DMS153 treated with DMSO at 0.1 percent for 48 hours (cell line): ENCODE results near the gene SCARB1.

Source experiments
- DNase-seq: peaks from one replicate; lab custom pipeline; 2025; ENCODE audit not compliant: unreplicated experiment; lab: John Stamatoyannopoulos, UW

The SCARB1 gene

DNA sequence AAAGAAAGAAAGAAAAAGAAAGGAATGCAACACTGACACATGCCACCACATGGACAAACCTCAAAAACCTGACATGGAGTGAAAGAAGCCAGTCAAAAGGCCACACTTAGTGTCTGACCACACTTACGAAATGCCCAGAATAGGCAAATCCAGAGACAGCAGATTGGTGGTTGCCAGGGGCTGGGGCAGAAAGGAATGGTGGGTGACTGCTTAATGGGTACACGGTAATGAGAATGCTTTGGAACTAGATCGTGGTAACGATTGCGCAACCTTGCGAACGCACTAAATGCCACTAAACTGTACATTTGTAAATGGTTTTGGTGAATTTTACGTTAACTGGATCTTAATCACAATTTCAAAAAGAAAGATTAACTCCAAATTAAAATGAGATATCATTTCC is 39.5 kb downstream of the SCARB1 start:
- no peak for DNase-seq

DNA sequence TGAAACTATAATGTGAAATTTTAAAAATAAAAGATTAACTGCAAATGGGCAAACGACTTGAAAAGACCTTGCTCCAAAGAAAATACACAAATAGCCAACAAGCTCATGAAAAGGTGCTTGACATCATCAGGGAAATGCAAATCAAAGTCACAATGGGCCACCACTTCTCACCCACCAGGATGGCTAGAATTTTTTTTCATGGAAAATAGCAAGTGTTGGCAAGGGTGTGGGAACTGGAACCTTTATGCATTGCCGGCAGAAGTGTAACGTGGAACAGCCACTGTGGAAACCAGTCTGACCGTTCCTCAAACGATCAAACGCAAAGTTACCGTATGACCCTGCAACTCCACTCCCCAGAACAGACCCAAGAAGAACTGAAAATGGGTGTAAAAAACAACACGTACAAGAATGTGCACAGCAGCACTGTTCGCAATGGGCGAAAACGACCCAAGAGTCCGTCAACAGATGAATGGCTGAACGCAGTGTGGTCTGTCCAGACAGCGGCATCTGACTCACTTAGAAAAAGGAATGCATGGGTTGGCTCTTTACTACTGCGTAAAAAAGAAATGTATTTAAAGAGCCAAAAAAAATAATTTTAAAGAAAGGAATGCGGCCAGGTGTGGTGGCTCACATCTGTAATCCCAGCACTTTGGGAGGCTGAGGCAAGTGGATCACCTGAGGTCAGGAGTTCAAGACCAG is 40.2 kb downstream of the SCARB1 start:
- DNase-seq: no peak

DNA sequence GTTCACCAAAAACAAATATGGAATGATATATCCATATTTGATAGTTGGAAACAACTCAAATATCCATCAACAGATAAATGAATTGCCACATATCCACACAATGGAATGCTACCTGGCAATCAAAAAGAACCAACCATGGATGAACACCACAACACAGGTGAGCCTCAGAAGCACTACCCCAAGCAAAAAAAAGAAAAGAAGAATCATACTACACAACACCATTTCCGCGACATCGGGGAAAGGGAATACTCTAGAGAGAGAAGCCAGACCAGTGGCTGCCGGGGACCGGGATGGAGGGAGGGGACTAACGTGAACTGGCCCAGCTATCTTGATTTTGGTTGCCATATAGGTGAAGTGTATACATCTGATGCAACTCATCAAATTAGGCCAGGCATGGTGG is 41.4 kb downstream of the SCARB1 start:
- DNase-seq: no peak

DNA sequence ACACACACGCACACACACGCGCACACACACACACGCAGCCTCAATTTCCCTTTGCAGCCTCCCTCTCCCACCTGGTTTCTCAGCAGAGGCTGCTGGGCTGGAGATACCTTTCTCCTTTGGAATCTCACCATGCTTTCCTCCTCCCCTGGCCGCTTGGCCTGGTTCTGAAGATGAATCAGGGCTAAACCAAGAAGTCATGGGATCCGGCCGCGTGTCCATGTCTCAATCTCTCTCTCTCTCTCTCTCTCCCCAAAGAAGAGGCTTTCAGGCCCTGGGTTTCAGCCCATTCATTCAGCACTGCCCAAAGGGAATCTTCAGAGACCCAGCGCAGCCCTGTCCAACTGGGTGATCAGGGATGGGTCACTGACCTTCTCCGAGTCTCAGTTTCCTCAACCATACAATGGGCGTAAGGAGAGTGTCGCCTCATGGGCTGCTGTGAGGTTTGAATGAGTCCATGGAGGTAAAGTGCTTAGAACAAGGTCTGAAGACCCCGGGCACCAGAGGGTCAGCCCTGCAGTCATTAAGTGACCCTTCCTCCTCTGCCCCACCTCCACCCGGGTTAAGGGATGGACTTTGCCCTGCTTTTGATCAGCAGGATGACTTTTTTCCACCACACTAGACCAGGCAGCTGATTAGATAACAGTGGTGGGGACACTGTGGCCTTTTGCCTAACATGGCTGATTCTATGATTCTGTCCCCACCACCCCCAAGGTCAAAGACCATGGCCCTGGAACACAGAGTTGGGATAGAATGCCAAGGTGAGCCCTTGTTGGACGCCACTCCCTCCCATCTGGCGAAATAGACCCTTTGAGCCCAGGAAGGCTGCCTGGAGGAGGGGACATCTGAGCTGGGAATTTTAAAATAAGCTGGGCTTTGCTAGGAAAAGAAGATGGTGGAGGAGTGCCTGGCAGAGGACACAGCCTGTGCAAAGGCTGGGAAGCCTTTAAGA is 42.1 kb downstream of the SCARB1 start:
- DNase-seq: no peak

DNA sequence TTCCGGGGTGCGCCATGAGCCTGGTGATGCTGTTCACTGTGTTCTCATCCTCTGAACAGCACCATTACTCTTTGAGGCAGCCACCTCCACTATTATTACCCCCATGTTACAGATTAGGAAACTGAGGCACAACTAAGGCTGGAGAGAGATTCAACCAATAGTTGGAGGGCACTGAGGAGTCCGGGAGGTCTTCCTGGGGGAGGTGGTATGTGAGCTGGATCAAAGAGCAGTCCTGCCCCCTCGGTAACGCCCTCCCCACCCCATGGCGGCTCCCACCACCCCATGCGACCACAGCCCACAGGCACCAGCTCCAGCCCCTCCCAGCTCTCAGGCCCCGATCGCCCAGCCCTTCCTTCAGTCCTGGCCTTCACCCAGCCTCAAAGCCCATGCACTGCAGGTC is 43.5 kb downstream of the SCARB1 start:
- DNase-seq: no peak

DNA sequence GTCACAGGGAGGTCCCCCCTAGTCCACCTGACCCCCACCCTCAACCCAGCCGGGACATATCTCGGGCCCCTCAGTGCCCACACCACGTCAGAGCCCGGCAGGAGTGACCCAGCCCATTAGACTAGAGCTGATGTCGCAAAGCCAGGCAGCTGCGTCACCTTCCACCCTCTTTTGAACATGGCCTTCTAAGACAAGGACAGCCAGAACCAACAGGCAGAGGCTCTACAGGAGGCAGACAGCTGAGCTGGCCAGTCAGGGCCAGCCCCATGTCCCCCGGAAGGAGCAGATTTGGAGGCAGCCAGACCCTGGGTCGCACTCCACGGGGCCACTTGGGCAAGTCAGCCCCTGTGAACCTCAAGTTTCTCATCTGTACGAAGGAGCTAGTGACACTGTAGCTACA is 44.1 kb downstream of the SCARB1 start:
- no peak for DNase-seq

DNA sequence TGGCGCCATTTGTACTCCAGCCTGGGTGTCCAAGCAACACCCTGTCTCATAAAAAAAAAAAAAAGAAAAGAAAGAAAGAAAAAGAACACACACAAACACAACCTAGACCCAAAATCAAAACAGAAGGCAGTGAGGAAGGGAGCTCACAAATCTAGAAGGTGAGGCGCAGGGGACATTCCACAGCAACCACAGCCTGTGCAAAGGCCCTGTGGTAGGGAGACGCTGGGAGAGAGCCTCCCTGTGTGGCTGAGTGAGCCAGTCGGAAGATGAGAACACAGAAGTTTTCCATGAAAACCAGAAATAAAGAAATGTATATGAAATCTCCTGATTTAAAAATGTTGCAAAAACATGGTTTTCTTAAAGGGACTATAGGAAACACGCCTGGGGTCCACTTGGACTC is 44.6 kb downstream of the SCARB1 start:
- no peak for DNase-seq

DNA sequence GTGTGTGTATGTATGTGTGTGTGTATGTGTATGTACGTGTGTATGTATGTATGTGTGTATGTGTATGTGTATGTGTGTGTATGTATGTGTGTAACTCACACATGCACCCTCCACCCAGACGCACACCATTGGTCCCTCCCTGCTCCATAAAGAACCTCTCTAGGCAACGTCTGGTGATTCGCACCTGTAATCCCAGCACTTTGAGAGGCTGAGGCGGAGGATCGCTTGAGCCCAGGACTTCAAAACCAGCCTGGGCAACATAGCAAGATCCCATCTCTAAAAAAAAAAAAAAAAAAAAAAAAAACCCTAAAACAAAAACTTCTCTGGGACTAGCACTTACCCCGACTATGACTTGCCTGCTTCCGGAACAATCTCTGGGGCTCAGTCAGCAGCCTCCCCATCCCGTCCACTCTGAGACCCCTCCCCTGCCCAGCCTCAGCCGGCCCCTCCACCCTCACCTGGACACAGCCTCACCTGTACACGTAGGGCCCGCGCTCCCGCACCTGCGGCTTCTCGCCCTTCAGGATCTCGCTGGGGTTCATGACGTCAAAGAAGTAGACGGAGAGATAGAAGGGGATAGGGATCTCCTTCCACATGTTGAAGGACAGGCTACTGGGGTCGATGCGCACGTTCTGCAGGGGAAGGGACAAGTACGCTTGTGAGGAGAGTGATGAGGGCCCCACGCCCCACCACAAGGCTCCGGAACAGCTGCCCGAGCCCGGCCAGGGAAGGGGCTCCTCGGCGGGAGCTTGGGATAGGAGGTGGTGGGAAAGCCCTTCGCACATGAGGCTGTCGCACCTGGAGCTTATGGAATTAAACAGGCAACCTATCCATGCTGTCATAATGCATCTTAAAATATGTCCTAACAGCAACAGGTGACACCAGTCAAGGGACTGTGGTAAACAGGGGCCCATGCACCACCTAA is 46.3 kb downstream of the SCARB1 start:
- DNase-seq: no peak

DNA sequence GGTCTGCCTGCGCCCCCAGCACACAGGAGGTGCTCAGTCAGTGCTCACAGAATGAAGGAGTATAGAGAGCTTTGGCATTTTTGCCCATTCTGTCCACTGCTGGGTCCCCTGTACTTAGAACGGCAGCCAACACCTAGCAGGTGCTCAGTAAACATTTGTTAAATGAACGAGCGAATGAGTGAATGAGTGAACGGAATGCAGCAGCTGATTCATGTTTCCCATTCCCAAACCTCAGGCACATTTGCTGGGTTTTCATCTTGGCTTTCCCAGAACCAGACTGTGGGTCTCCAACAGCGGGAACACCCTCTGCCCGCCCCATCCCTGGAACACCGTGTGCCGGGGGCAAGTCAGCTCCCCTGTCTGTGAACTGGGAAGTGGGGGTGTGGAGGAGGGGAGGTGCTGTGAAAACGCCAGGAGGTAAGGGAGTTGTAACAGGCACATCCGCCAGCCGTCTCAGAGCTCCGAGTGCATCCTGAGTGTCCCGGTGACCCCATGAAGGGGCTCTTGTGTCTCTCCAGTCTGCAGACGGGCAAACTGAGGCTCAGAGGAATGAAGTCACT is 47.3 kb downstream of the SCARB1 start:
- DNase-seq: no peak

DNA sequence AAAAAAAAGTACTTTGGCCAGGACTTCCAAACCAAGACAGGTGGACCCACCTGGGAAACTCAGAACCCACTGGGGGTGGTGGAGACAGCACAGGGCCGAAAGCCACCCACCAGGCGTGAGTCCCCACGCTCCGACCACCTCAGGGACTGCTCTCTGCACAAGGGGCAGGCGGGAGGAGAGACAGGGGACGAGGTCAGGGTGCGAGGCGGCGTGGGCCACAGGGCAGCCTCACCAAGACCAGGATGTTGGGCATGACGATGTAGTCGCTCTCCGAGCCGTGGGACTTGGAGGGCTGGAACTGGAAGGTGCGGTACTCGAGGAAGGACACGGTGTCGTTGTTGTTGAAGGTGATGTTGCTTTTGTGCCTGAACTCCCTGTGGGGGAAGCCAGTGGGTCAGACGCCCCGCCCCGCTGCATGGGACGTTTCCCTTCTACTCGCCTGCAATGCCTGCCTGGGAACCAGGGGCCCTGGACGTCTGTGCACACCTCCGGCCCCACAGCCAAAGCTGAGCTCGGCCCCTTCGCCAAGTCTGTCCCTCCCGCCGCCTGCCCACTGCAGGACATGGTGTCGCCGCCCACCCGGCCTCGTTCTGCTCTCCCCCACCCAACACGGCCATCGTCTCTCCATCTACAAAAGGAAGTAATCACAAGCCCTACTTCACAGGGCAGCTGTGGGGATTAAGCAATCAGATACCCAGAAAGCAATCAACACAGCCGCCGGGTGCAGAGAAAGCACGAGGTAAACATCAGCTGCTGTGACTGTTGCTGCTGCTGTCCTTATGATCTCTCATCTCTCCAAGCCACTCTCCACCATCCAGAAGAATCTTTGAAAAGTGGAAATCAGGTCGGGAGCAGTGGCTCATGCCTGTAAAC is 48.7 kb downstream of the SCARB1 start:
- DNase-seq: peak; percentile 46

DNA sequence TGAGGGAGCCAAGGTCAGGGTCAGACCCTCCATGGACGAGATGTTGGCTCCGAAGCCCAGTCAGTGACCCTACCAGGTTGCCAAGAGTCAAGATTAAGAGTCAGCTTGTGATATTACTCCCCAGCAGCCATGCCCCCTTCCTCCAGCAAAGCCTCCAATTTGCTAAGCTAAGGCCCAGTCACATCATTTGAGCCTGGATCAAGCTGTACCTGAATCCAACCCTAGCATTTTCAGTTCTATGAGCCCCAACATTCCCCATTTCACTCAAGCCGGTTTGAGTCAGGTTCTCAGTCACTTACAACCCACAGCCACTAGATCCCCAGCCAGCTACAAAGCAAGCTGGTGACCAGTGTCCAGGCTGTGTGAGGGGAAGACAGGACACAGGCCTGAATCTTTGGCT is 49.9 kb downstream of the SCARB1 start:
- DNase-seq: no peak

DNA sequence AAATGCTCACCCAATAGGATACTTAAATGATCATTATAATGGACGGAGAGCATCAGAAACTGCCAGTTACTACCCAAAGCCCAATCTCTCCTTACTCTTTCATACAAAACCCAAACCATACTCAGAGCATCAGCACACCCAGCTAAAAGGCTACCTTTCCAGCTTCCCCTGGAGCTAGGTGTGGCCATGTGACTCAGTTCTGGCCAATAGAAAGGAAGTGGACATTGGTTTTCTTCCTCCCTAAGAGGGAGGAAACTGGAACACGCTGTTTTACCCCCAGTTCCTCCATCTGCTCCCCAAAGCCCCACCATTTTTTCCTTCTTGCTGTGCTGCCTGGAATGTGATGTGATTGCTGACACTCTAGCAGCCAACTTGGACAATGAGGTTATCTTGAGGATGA is 50.7 kb downstream of the SCARB1 start:
- no peak for DNase-seq

DNA sequence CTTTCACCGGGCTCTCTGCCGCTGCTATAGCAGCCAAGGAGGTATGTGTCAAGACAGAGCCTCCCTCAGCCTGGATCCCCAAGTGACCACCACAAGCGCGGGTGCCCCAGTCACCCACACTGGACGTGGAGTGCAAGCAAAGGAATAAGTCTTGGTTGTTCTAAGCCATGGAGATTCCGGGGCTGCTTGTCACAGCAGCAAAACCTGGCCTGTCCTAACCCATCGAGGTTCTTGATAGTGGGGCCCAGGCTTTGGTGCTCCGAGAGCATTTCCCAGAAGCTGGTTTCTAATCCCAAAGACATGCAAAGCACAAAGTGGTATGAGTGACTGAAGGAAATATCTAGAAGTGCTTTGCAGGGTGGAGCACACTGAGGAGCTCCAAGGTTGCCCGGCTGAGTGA is 51.3 kb downstream of the SCARB1 start:
- DNase-seq: no peak

DNA sequence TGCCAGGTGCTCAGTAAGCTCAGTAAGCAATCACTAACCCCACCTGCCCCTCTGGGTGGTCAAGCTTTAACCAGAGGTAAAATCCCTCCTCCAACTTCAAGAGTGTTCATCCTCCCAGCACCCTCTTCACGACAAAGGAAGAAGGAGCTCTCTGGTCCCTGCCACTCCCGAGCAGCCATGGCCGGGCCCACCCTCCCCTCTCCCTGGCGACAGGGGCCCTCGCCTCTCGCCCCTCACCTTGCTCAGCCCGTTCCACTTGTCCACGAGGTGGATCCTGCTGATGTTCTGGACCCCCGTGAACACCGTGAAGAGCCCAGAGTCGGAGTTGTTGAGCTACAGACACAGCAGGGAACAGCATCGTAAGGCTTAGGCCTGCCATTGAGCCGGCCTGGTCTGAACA is 52.0 kb downstream of the SCARB1 start:
- DNase-seq: no peak

DNA sequence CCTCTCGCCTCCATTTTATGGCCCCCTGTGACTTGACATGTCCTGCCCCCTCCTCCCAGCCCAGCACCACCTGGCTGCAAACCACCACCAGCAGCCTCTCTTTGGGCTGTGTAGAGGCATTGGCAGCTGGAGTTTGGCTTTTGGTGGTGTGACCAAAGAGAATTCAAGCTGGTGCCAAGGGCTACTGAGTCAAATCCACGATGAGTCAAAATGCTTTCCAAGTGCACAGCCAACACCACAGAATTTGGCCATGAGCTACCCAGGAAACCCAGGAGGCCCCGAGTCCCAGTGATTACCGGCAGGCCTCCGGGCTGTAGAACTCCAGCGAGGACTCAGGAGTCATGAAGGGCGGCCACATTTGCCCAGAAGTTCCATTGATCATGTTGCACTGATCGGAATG is 53.8 kb downstream of the SCARB1 start:
- no peak for DNase-seq

DNA sequence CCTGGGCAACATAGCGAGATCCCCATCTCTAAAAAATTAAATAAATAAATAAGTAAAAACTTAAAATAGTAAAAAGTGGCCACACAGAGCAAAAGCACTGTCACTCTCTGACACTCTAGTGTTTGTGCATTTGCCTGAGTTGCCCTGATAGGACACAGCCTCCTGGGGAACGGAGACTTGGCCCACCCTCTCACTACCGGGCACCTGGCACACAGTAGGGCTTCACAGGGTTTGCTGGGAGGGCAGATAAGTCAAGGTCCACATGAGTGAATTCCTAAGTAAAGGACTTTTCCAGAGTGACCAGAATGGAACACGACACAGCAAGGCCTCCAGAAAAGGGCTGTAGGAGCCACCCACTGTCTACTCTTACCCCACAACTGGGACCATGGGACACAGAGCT is 54.3 kb downstream of the SCARB1 start:
- no peak for DNase-seq

DNA sequence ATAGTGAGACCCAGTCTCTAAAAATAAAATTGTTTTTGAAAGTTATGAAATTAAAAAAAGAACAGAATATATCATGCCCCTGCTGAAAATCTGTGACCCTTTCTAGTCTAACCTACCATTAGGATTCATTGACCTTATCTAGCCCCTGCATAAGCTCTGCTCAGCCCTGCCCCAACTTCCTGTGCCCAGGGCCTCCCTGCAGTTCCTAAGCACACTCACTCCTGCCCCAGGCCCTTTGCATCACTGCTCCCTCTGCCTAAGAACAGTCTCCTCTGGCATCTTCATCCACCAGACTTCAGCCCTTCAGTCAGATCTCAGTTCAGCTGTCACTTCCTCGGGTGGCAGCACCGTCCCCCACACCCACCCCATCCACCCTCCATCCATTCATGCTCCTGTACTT is 55.4 kb downstream of the SCARB1 start:
- DNase-seq: no peak

DNA sequence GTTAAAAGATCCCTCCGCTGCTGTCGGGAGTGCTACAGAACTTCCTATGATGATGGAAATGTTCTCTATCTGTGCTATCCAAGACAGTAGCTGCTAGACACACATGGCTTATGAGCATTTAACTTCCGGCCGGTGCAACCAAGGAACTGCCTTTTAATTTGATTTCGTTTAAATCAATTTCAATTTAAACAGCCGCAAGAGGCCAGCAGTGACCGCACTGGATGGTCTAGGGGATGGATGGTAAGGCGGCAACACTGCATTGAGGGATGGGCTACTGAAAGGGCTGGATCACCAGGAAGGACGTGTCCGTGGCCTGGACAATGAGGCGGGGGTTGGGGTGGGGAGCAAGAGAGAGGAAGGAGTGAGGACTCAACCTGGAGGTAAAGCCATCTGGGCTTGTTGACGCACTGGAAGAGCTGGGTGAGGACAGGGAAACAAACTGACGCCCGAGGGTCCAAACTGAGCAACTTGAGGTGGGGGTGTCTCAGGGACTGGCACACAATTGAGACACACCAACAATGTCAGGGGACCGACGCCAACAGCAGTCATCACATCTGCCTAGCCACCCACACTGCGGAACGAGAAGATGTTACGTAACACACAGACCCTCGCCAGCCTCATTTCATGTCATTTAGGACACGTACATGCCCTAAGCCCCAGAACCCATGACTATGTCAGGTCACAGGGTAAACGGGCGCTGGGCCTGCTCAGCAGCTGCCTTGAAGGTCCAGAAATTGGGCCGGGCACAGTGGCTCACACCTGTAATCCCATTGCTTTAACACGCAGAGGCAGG is 57.6 kb downstream of the SCARB1 start:
- no peak for DNase-seq

DNA sequence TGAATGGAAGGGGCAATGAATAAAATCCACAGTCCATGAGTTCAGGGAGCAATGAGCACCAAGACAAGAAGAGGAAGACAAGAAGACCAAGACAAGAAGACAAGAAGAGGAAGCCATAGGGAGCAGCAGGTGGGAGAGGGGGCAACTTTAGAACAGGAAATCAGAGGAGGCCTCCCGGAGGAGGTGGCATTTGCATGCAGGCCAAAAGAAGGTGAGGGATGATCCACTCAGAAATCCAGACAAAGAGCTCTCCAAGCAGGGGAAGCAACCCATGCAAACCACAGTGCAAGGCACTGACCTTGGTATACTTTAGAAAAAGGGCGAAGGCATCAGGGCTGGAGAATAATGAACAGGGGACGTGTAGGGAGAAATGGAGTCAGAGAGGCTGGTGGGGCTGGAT is 58.6 kb downstream of the SCARB1 start:
- no peak for DNase-seq
